ENCODE data around the gene CTTNBP2.

CTTNBP2 gene

DNA sequence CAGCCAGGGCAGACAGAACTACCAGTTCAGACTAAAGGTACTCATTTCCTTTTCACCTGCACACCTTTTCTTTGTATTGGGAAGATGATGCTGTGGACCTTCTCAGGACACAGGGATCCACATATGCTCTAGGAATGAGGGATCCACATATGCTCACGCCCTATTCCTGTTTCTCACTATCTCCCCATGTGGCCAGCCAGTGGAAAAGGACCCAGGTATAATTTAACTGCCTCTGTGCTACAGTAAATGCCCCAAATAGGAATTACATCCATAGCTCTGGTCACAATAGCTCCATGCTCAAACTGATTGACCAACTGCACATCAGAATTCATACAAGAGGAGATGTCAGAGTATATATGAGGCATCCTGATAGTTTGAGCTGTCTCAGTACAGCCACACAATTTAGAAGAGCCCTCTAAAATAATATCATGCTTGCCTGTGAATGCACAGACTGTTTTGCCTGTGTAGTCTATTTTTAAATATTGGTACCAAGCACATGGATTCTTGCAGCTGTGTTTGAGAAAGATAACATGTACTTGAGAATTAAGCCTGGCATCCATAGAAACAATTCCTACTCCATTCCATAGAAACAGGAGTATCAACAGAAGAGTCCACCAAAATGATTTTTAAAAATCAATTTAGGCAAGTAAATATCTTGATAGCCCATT lies 43.7 kb downstream of the CTTNBP2 start:
- H3K4me3 ChIP-seq (ENCODE audit: low read length) = no peak overlapping the region
- DNase-seq (ENCODE audit: low read depth, low spot score) = no peak

DNA sequence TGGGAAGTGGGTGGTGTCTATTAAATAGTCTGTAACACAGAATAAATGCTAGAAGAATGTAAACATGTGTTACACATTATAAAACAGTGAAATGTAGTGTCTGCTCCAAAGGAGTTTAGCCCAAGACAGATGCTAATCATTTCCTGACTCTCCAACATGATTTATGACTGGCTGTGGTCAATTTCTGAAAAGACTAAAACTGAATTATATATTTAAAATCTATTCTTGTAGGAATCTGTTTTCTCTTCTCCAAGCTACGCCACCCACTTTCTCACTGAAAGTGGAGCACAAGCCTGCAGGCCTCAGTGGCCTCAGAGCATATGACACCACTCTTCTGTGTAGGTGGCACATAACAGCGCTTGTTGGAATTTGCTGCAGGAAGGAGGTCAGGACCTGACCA lies 44.4 kb downstream of the CTTNBP2 start:
- no peak overlapping the region for H3K4me3 ChIP-seq (ENCODE audit: low read length)
- no peak for DNase-seq (ENCODE audit: low read depth, low spot score)

DNA sequence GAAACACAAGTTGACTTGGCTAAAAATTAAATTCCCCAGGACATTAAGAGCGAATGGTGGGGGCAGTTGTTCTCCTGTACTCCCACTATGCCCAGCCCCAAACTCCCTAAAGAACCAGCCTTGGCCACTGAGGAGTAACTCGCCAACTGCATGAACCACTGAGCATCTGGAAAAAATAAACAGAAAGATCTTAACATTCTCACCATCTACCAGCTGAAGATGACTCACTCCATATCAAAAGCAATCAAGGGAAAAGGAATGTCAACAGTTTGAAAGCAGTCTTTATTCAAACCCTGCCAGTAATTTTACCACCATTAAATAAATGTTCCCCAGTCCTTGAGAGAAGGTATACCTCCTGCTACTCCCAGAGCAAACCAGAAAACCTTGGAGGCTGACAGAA lies 45.4 kb downstream of the CTTNBP2 start:
- no peak overlapping the region for H3K4me3 ChIP-seq (ENCODE audit: low read length)
- DNase-seq (ENCODE audit: low read depth, low spot score) = no peak

DNA sequence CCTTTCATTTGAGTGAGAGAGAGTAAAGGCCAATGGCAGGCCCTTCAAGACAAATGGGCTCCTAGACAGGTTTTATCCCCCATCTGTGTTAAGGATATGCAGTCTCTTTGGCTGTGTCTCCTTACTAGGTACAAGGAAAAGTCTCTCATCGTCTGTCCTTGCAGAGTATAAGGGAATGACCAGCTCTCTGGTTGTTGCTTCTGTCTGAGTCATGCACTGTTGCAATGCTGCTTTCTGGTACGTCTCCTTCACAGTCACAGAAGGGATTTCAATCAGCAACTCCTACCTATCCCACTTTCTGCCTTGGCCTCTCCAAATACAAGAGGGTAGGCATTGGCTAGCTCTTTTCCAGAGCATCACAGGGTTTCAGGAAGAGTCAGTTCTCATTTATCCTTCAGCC lies 48.1 kb downstream of the CTTNBP2 start:
- H3K4me3 ChIP-seq (ENCODE audit: low read length) = no peak overlapping the region
- no peak for DNase-seq (ENCODE audit: low read depth, low spot score)

DNA sequence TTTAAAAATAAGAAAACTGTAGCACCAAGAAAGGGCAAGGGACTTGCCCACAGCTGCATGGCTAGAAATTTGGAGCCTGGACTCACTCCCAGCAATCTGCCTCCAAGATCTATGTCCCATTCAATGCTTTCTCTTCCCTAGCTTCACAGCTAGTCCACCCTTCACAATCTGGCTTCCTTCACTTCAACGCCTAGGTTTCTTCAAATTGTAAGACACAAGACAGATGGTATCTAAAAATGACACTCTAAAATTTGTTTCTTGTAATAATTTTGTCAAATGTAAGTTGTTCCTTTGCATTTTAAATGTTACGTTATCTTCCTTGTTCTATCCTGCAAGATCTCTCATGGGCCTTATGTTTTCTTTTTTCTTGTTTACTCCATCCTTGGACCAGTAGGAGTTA lies 48.6 kb downstream of the CTTNBP2 start:
- no peak overlapping the region for H3K4me3 ChIP-seq (ENCODE audit: low read length)
- no peak for DNase-seq (ENCODE audit: low read depth, low spot score)

DNA sequence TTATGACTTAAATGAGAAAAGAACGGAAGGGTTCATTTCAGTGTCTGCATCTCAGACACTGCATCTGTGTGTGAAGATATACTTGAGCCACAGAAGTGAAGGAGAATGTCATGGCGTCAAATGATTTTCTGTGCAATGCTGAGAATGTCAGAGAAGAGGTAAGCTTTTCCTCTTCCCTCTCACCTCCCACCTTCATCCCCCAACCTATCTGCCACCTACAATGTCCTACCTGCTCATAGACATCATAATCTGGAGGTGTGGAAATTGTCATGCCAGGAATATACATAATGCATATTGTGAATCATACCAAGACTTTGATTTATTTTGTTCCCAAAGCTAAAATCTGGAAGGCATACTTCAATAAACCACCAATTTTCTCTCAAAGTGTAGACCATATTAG lies 53.7 kb downstream of the CTTNBP2 start:
- no peak for DNase-seq (ENCODE audit: low read depth, low spot score)
- H3K4me3 ChIP-seq (ENCODE audit: low read length) = no peak overlapping the region

DNA sequence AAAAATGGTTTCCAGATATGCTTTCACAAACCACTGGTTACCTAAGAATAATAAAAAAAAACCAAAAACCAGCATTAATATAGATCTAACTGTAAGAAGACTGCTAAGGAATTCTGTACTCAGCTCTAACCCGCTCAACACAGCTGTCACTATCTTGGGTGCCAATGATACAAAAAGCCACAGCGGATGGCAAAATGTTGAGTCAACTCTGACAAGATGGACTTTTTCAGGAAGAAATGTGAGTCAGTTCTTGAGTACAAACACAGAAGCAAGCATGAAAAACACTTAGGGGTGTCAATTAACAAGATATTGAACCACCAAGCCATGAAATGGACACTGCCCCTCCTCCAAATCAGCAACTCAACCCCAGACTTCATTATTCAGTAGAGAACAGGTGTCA lies 55.0 kb downstream of the CTTNBP2 start:
- no peak overlapping the region for H3K4me3 ChIP-seq (ENCODE audit: low read length)
- DNase-seq (ENCODE audit: low read depth, low spot score) = no peak

DNA sequence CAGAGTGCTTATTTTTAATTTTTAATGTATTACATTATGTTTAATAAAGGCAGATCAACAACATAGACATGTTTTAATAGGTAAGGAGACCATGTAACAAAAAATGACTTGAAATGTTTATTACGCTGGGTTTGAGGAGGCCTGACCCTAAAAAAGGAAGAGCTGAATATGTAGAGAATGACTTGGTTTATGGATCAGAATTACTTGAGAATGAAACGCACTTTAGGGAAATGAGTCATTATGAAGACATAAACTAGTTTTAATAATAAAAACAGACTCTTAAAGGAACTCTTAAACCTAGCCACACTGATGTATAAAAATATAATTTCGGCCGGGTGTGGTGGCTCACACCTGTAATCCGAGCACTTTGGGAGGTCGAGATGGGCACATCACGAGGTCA lies 56.5 kb downstream of the CTTNBP2 start:
- no peak overlapping the region for H3K4me3 ChIP-seq (ENCODE audit: low read length)
- no peak for DNase-seq (ENCODE audit: low read depth, low spot score)

DNA sequence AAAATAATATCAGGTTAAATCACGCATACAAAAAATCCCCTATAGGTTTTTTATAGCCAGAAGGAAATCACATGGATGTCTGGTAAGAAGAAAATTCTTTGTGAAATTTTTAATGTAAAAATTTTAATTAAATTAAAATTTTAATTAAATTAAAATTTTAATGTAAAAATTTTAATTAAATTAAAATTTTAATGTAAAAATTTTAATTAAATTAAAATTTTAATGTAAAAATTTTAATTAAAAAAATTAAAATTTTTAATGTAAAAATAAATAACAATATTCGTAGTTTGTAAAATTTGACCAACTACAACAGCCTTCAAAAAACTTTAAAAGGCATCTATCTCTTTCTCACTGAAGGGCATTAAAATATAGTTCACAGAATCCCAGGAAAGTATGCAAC lies 61.5 kb downstream of the CTTNBP2 start:
- no peak overlapping the region for H3K4me3 ChIP-seq (ENCODE audit: low read length)
- DNase-seq (ENCODE audit: low read depth, low spot score) = no peak

DNA sequence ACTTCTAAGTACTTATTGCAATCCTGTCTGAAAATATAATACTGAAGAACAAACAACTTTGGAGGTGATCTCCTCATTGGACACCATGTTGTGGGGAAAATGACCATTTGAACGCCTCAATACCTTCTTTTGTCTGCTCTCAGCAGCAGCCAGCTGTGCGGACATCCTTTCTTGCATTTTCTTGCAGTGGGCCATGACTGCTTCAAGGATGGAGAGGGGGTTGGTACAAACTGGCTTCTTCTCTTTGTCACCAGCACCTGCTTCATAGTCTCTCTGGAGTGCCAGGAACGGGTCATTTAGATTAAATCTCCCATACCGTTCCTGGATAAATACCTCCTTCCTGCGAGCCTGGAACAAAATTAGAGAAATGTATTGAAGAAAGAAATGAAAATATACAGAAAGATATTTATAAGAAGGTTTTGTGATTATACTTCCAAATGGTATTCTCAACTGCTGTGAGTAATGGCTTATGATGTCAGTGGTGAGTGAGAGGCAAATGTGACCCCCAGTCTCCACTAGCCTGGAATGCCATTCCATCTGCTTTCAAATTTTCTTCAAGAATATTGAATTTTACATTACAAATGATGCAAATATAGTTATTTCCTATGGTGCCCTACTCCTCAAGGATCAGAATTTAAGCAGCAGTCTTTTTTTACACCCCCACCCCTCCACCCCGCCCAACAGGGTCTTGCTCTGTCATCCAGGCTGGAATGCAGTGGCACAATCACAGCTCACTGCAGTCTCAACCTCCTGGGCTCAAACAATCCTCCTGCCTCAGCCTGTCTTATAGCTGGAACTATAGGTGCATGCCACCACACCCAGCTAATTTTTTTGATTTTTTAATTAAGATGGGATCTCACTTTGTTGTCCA lies 62.4 kb downstream of the CTTNBP2 start:
- no peak overlapping the region for H3K4me3 ChIP-seq (ENCODE audit: low read length)
- DNase-seq (ENCODE audit: low read depth, low spot score) = no peak

DNA sequence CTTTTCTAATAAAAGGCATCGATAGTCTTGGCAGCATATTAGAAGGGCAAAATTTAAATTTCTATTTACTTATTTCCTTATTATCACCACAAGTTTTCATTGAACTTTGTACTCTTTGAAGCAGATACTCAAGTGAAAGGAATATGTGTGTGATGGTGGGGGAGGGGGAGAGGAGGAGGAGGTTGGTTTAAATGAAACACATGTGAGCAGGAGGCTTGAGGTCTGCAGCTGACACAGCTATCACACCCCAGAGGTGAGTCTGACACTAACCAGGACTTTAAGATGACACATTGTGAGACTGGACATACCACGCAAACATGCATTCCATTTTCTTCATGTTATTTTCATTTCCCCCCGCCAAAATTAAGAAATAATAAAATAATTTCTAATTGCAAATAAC lies 63.3 kb downstream of the CTTNBP2 start:
- H3K4me3 ChIP-seq (ENCODE audit: low read length) = no peak overlapping the region
- DNase-seq (ENCODE audit: low read depth, low spot score) = no peak

DNA sequence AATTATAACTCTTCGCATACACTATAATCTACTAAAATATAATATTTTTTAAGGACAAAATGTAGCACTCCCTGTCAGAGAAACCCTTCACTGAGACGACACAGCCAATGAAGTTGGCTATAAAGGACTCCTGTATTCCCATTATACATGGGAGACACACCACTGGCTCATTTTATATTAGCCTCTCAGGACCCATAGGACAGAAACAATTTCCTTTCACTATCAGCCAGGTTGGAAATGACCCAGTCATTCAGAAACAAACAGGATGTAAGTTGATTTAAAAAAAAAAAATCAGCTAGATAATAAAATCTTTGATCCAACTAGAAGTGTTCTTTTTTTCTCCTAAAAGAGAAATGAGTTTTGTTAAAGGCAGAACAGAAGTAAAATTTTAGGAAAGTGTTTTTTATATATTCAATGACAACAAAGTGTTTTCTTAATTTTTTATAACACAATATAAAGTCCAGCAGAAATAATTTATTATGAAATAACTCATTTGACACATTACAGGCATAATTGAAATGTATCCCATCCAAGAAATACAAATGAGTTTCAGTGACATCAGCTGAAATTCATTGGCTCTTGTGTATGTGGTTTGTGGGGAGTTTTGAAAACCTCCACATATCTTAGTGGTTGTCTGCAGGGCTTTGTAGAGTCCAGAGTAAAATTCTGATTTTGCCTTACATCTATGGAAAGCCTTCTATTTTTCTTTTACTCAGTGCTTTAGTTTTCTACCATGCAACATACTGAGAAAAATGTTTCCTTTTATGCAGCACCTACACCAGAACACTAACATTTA lies 64.1 kb downstream of the CTTNBP2 start:
- DNase-seq (ENCODE audit: low read depth, low spot score) = no peak

DNA sequence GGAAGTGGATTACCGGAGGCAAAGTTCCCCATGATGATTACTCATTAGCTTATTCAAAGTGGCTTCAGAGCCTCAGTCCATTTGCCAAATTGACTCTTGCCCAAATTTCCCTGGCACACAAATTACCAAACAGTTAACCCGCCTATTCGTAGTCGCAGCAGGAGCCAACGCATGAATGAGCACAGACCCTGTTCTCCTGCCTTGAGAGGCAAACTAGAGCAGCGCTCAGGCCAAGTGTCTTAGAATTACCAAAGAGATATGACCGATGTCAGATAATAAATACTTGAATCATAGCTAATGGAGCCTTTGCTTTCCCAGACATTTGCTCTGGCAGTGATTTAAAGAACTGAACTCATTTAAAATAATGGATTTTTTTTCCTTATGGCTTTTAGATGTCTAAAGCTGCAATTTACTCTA lies 64.9 kb downstream of the CTTNBP2 start:
- no peak overlapping the region for H3K4me3 ChIP-seq (ENCODE audit: low read length)
- no peak for DNase-seq (ENCODE audit: low read depth, low spot score)

More for the DNA sequence above, 64.1 kb downstream of the CTTNBP2 start:
- H3K4me3 ChIP-seq (ENCODE audit: low read length) = no peak overlapping the region

DNA sequence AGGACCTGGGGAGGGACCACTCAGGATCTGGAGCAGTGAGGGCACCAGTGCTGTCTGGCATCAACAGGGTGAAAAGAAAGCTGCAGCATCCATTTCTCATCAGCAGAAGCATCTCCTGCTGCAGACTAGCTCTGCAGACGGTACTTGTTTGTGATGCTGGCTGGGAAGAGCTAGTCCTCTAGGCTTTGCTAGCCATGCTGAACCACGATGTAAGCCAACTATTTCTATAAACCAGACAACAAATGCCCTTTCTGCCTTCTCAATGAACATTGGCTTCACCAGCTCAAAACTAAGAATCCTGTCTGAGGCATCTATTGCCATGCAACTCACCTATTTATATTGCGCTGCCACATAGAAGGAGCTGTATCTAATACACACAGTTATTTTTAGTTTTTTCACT lies 65.6 kb downstream of the CTTNBP2 start:
- H3K4me3 ChIP-seq (ENCODE audit: low read length) = no peak overlapping the region
- DNase-seq (ENCODE audit: low read depth, low spot score) = no peak

DNA sequence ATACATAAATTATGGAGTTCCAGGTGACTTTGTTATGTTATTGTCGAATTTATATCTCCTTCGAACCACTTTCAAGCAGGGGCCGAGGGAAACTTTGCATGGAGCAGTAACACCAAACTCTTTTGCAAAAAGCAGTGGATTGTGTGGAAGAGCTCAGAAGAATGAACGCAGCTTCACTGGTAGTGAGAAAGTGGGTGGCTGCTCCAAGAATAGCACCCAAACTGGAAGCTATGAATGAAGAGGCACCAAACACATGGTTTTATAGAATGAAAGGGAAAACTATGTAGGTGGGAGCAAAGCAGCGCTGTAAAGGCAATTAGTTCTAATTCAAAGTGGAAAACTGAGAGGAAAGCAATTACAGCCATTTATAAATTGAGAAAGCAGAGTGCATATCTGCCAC lies 67.2 kb downstream of the CTTNBP2 start:
- DNase-seq (ENCODE audit: low read depth, low spot score) = no peak

DNA sequence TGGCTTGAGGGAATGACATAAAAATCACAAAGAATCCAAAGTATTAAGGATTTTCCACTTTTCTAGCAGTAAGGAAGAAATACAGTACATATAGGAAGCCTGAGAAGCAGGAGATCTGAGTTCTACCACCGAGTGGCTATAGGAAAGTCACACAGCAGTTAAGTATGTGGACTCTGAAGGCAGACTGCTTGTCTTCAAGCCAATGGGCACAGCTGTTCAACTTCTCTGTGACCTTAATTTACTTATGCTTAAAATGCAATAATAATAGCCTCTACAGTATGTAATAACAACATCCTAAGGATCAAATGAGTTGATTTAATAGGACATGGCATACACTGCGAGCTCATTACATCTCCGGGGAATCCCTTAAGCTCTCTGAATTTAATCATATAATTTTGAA lies 68.0 kb downstream of the CTTNBP2 start:
- no peak for DNase-seq (ENCODE audit: low read depth, low spot score)
- no peak overlapping the region for H3K4me3 ChIP-seq (ENCODE audit: low read length)

More for the DNA sequence above, 67.2 kb downstream of the CTTNBP2 start:
- H3K4me3 ChIP-seq (ENCODE audit: low read length) = no peak overlapping the region

DNA sequence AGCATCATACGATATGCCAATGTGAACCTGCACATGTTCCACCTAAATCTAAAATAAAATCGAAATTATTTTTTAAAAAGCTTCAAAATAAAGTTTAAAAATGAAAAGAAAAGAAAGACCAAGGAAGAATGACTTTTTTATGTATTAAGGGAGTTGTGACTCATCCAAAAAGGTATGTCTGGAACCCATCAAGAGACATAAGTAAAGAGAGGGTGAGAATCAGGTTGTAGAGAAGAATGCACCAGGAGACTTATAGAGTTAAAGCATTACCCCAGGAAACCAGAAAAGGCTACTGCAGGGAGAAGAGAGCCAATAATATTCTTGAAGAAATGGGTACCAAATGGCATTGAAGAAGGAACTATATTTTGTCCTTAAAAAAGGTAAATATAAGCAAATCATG lies 69.8 kb downstream of the CTTNBP2 start:
- no peak for DNase-seq (ENCODE audit: low read depth, low spot score)

DNA sequence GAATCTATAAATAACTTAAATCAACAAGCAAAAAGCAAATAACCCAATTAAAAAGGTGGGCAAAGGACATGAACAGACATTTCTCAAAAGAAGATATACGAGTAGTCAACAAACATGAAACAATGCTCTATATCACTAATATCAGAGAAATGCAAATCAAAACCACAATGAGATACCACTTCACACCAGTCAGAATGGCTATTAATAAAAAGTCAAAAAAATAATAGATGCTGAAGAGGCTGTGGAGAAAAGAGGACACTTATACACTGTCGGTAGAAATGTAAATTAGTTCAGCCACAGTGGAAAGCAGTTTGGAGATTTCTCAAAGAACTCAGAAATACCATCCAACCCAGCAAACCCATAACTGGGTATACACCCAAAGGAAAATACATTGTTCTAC lies 70.6 kb downstream of the CTTNBP2 start:
- DNase-seq (ENCODE audit: low read depth, low spot score) = no peak
- no peak overlapping the region for H3K4me3 ChIP-seq (ENCODE audit: low read length)

More for the DNA sequence above, 69.8 kb downstream of the CTTNBP2 start:
- H3K4me3 ChIP-seq (ENCODE audit: low read length) = no peak overlapping the region

DNA sequence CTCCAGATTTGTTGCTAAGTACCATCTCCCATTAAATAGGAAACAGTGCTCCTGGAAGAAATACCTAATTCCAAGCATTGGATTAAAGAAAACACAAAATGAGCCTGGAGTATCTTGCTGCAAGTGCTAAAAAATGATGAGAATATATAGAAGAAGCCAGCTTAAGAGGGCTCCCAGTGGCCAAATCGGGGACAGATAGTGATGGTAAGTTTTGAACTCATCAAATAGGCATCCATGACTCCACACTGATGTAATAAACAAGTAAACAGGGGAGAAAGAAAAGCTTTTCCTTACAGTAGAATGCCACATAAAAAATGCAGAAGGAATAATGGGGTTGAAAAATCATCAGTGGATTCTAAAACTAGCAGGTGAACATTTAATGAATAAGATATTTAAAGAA lies 72.4 kb downstream of the CTTNBP2 start:
- H3K4me3 ChIP-seq (ENCODE audit: low read length) = no peak overlapping the region
- no peak for DNase-seq (ENCODE audit: low read depth, low spot score)

DNA sequence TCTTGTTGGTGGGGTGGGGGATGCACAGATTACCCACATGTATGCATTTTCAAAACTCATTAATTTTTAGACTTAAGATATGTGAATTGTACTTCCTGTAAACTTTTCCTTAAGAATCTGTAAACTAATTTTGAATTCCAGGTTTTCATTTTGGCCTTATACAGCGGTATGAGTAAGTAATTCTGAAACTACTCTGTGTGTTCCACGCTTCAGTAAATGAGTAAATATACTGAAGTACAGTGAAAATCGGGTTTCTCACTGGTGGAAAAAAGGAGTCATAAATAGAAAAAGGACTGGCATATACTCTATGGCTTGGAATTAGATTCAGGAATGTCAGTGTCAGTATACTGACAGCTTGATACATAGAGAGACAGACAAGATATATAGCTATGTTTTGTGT lies 72.8 kb downstream of the CTTNBP2 start:
- no peak for DNase-seq (ENCODE audit: low read depth, low spot score)

More for the DNA sequence above, 72.8 kb downstream of the CTTNBP2 start:
- no peak overlapping the region for H3K4me3 ChIP-seq (ENCODE audit: low read length)

All from Jurkat, Clone E6-1 (cell line).